ENCODE results near the gene TARBP1. TPM values are rescaled to one million over a fixed set of nuclear protein-coding genes. Genes with fewer than 3 reads are reported as not detected.
A peak's percentile ranks its signal among the peaks of the same experiment; 100 is the strongest.
"Not testable (repeated sequence)": the region's sequence is repeated elsewhere in the genome, so short reads cannot be mapped to it uniquely, and the experiment has no call there.

TARBP1 gene
- total RNA-seq, 1 donor from 2014 or later = 20.9 TPM

DNA sequence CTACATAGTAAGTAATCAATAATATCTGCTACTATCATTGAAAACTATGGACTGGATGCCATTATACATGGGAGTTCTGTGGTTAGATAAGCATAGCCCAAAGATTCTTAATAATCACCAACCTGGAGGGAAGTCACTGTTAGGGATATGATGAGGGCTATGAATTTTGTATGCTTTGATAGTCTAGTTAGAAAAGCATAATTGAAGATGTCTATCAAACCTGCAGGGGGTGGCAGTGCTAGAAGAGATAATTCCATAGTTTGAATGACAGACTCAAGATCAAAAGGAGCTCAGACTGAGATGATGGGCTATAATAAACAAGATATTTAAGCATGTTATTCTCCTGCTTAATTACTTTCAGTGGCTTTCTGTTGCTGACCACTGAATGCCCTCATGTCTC is 121.1 kb downstream of the TARBP1 start:
- Histone ChIP-seq H3K27ac (no peak overlapping the region), H3K4me3 (no peak overlapping the region)
- intact Hi-C loops (cut with DNase I) = no loop called here

DNA sequence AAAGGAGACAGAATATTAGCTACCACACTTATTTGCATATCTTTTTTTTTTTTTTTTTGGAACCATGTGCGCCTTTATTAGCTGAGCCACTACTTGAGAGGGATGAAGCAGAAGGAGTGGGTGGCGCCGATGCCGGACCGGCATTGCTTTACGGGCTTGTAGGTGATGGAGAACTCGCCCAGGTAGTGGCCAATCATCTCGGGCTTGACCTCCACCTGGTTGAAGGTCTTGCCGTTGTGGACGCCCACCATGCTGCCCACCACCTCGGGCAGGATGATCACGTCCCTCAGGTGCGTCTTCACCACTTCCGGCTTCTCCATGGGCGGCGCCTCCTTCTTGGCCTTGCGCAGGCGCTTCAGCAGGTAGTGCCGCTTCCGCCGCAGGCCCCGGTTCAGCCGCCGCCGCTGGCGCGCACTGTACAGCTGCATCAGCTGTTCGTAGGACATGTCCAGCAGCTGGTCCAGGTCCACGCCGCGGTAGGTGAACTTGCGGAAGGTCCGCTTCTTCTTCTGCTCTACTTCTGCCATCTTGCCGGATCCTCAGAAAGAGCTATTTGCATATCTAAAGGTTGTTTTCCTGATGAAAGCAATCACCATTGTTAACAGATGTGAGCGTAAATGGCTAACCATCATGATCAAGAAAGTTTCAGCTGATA is 122.2 kb downstream of the TARBP1 start:
- peak overlapping the region in 1 of 2 donors; percentile 15 for H3K4me3 ChIP-seq

More for the DNA sequence above, 121.1 kb downstream of the TARBP1 start:
- H3K4me1 ChIP-seq = no peaks in the 10 kb centered on the region
- H3K27me3 ChIP-seq = no peaks in the 10 kb centered on the region
- DNase-seq (ENCODE audit: extremely low spot score in 2 of 2) = no peak
- H3K36me3 ChIP-seq = no peaks in the 10 kb centered on the region
- no peaks in the 10 kb centered on the region for H3K9me3 ChIP-seq
- TF ChIP-seq POLR2AphosphoS5 (IDR thresholded peaks at IDR 0.05; ENCODE audit: insufficient read depth in 1 of 2, low read depth in 1 of 2) = no peak
- TF ChIP-seq, protein P1, sequence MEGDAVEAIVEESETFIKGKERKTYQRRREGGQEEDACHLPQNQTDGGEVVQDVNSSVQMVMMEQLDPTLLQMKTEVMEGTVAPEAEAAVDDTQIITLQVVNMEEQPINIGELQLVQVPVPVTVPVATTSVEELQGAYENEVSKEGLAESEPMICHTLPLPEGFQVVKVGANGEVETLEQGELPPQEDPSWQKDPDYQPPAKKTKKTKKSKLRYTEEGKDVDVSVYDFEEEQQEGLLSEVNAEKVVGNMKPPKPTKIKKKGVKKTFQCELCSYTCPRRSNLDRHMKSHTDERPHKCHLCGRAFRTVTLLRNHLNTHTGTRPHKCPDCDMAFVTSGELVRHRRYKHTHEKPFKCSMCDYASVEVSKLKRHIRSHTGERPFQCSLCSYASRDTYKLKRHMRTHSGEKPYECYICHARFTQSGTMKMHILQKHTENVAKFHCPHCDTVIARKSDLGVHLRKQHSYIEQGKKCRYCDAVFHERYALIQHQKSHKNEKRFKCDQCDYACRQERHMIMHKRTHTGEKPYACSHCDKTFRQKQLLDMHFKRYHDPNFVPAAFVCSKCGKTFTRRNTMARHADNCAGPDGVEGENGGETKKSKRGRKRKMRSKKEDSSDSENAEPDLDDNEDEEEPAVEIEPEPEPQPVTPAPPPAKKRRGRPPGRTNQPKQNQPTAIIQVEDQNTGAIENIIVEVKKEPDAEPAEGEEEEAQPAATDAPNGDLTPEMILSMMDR (IDR thresholded peaks at IDR 0.05) = no peak
- no peak for TF ChIP-seq POLR2A (IDR thresholded peaks at IDR 0.05)

DNA sequence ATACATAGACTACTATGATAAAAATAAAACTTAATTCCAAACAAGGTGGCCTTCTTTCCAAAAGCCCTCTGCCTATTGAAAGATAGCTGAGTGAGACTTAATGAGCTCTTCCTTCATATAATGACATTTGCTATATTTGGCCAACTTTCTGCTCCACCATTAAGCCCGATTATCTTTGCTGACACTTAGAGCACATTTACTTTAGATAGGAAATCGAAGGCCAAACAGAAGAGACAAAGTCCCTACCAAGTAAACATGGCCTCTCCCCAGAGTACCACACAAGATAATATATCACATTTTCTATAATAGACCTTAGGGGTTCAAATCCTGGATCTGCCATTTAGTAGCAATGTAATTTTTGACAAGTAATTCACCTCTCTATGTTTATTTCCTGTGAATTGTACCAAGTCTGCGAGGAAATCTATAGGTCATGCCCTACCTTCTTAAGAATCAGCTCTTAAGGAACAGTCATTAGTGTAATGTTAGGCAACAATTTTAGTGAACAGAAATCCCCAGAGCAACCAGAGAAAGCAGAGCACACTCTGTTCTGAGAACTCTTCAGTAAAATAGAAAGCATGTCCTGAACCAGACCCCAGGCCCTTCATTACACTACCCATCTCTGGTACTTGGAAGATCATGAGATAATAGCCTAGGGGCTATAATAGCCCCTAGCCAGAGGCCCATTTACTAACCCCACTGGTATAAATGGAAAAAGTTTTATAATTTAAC is 123.0 kb downstream of the TARBP1 start:
- no peak for TF ChIP-seq POLR2A (IDR thresholded peaks at IDR 0.05)
- TF ChIP-seq, protein P1 (IDR thresholded peaks at IDR 0.05) = no peak
- TF ChIP-seq POLR2AphosphoS5 (IDR thresholded peaks at IDR 0.05; ENCODE audit: insufficient read depth in 1 of 2, low read depth in 1 of 2) = no peak
- no peaks in the 10 kb centered on the region for H3K9me3 ChIP-seq
- no peak overlapping the region for H3K4me3 ChIP-seq
- no peaks in the 10 kb centered on the region for H3K27me3 ChIP-seq
- intact Hi-C loops (cut with DNase I) = no loop called here
- no peak for DNase-seq (ENCODE audit: extremely low spot score in 2 of 2)
- no peak overlapping the region for H3K27ac ChIP-seq
- H3K4me1 ChIP-seq = no peaks in the 10 kb centered on the region
- H3K36me3 ChIP-seq = no peaks in the 10 kb centered on the region

More for the DNA sequence above, 122.2 kb downstream of the TARBP1 start:
- H3K9me3 ChIP-seq; H3K36me3 ChIP-seq; intact Hi-C loops (cut with DNase I); H3K27ac ChIP-seq; H3K4me1 ChIP-seq; H3K27me3 ChIP-seq; DNase-seq (ENCODE audit: extremely low spot score in 2 of 2): not testable (repeated sequence)

DNA sequence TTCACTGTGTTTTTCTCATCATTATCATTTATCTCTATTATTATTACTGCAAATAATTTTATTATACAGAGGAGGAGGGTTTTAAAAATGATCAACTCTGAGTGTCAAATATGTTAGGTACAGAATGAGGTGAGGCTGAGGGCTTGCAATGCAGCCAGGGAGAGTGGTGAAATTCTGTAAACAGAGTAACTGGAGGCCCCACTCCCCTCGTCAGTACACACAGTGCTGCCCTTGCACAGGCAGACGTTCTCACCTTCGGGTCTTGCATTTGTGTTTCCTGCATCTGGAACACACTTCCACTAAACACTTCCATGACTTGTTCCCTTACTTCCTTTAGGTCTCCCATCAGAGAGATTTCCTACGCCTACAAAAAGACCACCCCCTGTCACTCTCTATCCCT is 130.0 kb downstream of the TARBP1 start:
- Histone ChIP-seq H3K36me3 (no peaks in the 10 kb centered on the region), H3K27ac (no peak overlapping the region), H3K4me1 (no peaks in the 10 kb centered on the region), H3K9me3 (no peaks in the 10 kb centered on the region), H3K4me3 (no peak overlapping the region), H3K27me3 (no peaks in the 10 kb centered on the region)
- TF ChIP-seq POLR2A (IDR thresholded peaks at IDR 0.05) = no peak
- TF ChIP-seq POLR2AphosphoS5 (IDR thresholded peaks at IDR 0.05; ENCODE audit: insufficient read depth in 1 of 2, low read depth in 1 of 2) = no peak
- TF ChIP-seq, protein P1 (IDR thresholded peaks at IDR 0.05) = no peak
- intact Hi-C loops (cut with DNase I) = no loop called here
- no peak for DNase-seq (ENCODE audit: extremely low spot score in 2 of 2)

DNA sequence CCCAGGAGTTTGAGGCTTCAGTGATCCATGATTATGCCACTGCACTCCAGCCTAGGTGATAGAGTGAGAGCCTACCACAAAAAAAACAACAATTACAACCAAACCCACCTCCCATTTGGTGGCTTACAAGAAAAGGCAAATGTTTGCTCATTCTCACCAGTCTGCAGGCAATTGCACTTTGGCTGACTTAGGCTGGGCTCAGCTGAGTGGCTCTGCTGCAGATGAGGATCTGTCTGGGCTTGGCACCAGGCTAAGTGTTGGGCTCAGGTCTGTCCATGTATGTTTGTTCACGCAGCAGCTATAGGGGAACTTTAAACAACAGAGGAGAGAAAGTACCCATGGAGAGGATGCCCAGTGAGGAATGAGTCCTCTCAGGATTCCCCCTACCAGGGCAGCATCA is 133.7 kb downstream of the TARBP1 start:
- no peak for DNase-seq (ENCODE audit: extremely low spot score in 2 of 2)
- intact Hi-C loops (cut with DNase I) = no loop called here
- Histone ChIP-seq H3K4me3 (no peak overlapping the region), H3K36me3 (no peaks in the 10 kb centered on the region), H3K27ac (no peak overlapping the region), H3K27me3 (no peaks in the 10 kb centered on the region), H3K9me3 (no peaks in the 10 kb centered on the region), H3K4me1 (no peaks in the 10 kb centered on the region)
- no peak for TF ChIP-seq POLR2AphosphoS5 (IDR thresholded peaks at IDR 0.05; ENCODE audit: insufficient read depth in 1 of 2, low read depth in 1 of 2)
- TF ChIP-seq, protein P1 (IDR thresholded peaks at IDR 0.05) = no peak
- no peak for TF ChIP-seq POLR2A (IDR thresholded peaks at IDR 0.05)

Measured in vagina (tissue), 2 donors.